GM23338 (cell line): ENCODE results near the gene NTM. TPM values are rescaled to one million over a fixed set of nuclear protein-coding genes. Genes with fewer than 3 reads are reported as not detected.

Experiments
- ATAC-seq: fragments of 200-7000 bp; cut with Tn5 transposase; 3 replicates; pipeline ENCODE4 v1.9.1; 2020
- DNase-seq: peaks from one replicate; pipeline ENCODE4 v3.0.0-alpha.2; 2015; ENCODE audit warnings: low spot score
- H2AFZ ChIP-seq: fragments of 200-600 bp; sonication (generic); 2 replicates; pipeline ENCODE4 v1.8.0; 2016; ENCODE audit warnings: antibody characterized with exemption, mild to moderate bottlenecking, moderate library complexity
- H3F3A ChIP-seq: fragments of 200-600 bp; sonication (generic); replicated peaks from 2 replicates; pipeline ENCODE4 v1.8.0; 2017; ENCODE audit warnings: antibody characterized with exemption, mixed run types, low read depth
- H3K27ac ChIP-seq: fragments of 200-600 bp; sonication (generic); 2 replicates; pipeline ENCODE4 v1.6.1; 2016; ENCODE audit warnings: low read depth
- H3K27me3 ChIP-seq: fragments of 200-600 bp; sonication (generic); 2 replicates; pipeline ENCODE4 v1.8.0; 2016; ENCODE audit warnings: mild to moderate bottlenecking, mixed run types, moderate library complexity; ENCODE audit not compliant: insufficient read depth
- H3K36me3 ChIP-seq: fragments of 200-600 bp; sonication (generic); 2 replicates; pipeline ENCODE4 v1.8.0; 2016; ENCODE audit warnings: mild to moderate bottlenecking; ENCODE audit not compliant: insufficient read depth
- H3K4me1 ChIP-seq: fragments of 200-600 bp; sonication (generic); 2 replicates; pipeline ENCODE4 v1.8.0; 2016; ENCODE audit warnings: mild to moderate bottlenecking, moderate library complexity; ENCODE audit not compliant: insufficient read depth
- H3K4me2 ChIP-seq: fragments of 200-600 bp; sonication (generic); 2 replicates; pipeline ENCODE4 v1.7.1; 2017; ENCODE audit warnings: mixed run types
- H3K4me3 ChIP-seq: fragments of 200-600 bp; sonication (generic); 2 replicates; pipeline ENCODE4 v1.6.1; 2016; ENCODE audit warnings: mixed run types
- H3K79me2 ChIP-seq: fragments of 200-600 bp; sonication (generic); replicated peaks from 2 replicates; pipeline ENCODE4 v1.8.0; 2017; ENCODE audit warnings: mild to moderate bottlenecking; ENCODE audit not compliant: insufficient read depth
- H3K9me2 ChIP-seq: fragments of 200-600 bp; sonication (generic); 2 replicates; pipeline ENCODE4 v1.8.0; 2017; ENCODE audit not compliant: insufficient read depth
- H4K20me1 ChIP-seq: fragments of 200-600 bp; sonication (generic); replicated peaks from 2 replicates; pipeline ENCODE4 v1.8.0; 2017; ENCODE audit warnings: mild to moderate bottlenecking; ENCODE audit not compliant: insufficient read depth
- H3K27ac Mint-ChIP-seq: 2 replicates; pipeline ENCODE4 v1.8.0; 2020; ENCODE audit warnings: inconsistent platforms, mild to moderate bottlenecking, moderate library complexity, mixed read lengths
- H3K27me3 Mint-ChIP-seq: 3 replicates; pipeline ENCODE4 v1.8.0; 2022; ENCODE audit warnings: low read depth, mild to moderate bottlenecking, moderate library complexity, mixed read lengths, inconsistent platforms; ENCODE audit not compliant: insufficient read depth, poor library complexity
- H3K36me3 Mint-ChIP-seq: 3 replicates; pipeline ENCODE4 v1.8.0; 2021; ENCODE audit warnings: low read depth, mild to moderate bottlenecking, inconsistent platforms, moderate library complexity, mixed read lengths
- H3K4me1 Mint-ChIP-seq: 3 replicates; pipeline ENCODE4 v1.8.0; 2020; ENCODE audit warnings: mild to moderate bottlenecking, inconsistent platforms, mixed read lengths
- H3K4me3 Mint-ChIP-seq: 3 replicates; pipeline ENCODE4 v1.8.0; 2021; ENCODE audit warnings: moderate library complexity, mild to moderate bottlenecking, inconsistent platforms, mixed read lengths
- H3K9me3 Mint-ChIP-seq: 3 replicates; pipeline ENCODE4 v1.8.0; 2020; ENCODE audit warnings: moderate library complexity, mild to moderate bottlenecking, inconsistent platforms, mixed read lengths
- CTCF ChIP-seq, 2 experiments: fragments of 200-600 bp in 1 of 2; sonication (generic) in 1 of 2; conservative IDR thresholded peaks; 2 replicates each; pipeline versions ENCODE4 v1.5.1 to v1.6.1; 2016 to 2017; ENCODE audit warnings: antibody characterized with exemption in 2 of 2, low read depth in 2 of 2, mild to moderate bottlenecking in 2 of 2, moderate library complexity in 1 of 2
- EZH2 ChIP-seq: fragments of 200-600 bp; sonication (generic); IDR thresholded peaks from one replicate; pipeline ENCODE4 v1.8.0; 2017; ENCODE audit warnings: antibody characterized with exemption, mild to moderate bottlenecking, low read depth; ENCODE audit not compliant: unreplicated experiment
- JUNB ChIP-seq: IDR thresholded peaks from one replicate; pipeline ENCODE4 v1.6.1; 2016; ENCODE audit warnings: antibody characterized with exemption; ENCODE audit not compliant: unreplicated experiment
- STAT1 ChIP-seq: IDR thresholded peaks from one replicate; pipeline ENCODE4 v1.6.1; 2016; ENCODE audit warnings: antibody characterized with exemption; ENCODE audit not compliant: unreplicated experiment
- polyA plus RNA-seq: library from polyadenylated mRNA; unstranded; fragments of >200 nt; fragmentation: Nextera tagmentation; extraction: Ambion mirVana; gene quantifications from 2 replicates; pipeline ENCODE4 v1.2.1, GENCODE V29; 2016
- total RNA-seq: library from RNA; depleted of rRNA; stranded (reverse); fragments of >200 nt; shearing (Covaris generic); gene quantifications from 2 replicates; pipeline ENCODE4 v1.2.3, GENCODE V29; 2014
- TF ChIP-seq, protein P1 (sequence below): IDR thresholded peaks from 2 replicates; pipeline ENCODE4 v1.6.1; 2016; ENCODE audit warnings: antibody characterized with exemption

NTM gene
- total and polyA plus RNA-seq, 2 experiments from 2014 or later, result 10.6 to 14.6 TPM

DNA sequence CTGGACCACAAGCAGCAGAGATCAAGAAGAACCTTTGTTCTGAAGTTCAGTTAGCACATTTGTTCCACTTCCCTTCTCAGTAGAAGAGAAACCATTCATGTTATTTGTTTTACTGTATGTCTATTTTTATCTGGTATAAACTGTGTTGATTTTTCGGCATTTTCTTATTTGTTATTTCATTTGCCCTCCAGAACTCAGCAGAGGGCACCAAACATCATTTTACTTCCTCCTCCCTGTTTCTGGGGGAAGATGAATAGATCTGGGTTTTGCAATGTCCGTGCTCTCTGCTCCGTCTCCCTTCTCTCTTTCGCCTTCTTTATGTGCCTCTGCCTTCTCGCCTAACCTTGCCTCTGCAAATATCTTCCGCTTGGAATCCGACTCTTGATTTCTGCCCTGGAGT, 366.9 kb downstream of the NTM start:
- Mint-ChIP-seq H3K36me3 (no peaks in the 10 kb centered on the region), H3K27ac (no peak overlapping the region), H3K4me3 (no peak overlapping the region), H3K4me1 (peaks cover 14% of the 10 kb centered on the region), H3K9me3 (no peaks in the 10 kb centered on the region), H3K27me3 (peaks cover 6% of the 10 kb centered on the region)
- Histone ChIP-seq H4K20me1 (no peaks in the 10 kb centered on the region), H3K4me2 (no peak overlapping the region), H3K27me3 (no peaks in the 10 kb centered on the region), H2AFZ (no peak overlapping the region), H3K9me2 (no peaks in the 10 kb centered on the region), H3F3A (no peaks in the 10 kb centered on the region), H3K4me1 (no peaks in the 10 kb centered on the region), H3K79me2 (no peaks in the 10 kb centered on the region), H3K27ac (no peak overlapping the region), H3K36me3 (no peaks in the 10 kb centered on the region), H3K4me3 (no peak overlapping the region)
- DNase-seq (peak; percentile 20), ATAC-seq (no peak)
- TF ChIP-seq EZH2, result no peak
- peak in 1 of 2 experiments; percentile 38; a peak in 2 of 4 replicates for TF ChIP-seq CTCF (conservative IDR thresholded peaks at IDR 0.05; ENCODE audit: low read depth in 2 of 2)
- TF ChIP-seq, protein P1, sequence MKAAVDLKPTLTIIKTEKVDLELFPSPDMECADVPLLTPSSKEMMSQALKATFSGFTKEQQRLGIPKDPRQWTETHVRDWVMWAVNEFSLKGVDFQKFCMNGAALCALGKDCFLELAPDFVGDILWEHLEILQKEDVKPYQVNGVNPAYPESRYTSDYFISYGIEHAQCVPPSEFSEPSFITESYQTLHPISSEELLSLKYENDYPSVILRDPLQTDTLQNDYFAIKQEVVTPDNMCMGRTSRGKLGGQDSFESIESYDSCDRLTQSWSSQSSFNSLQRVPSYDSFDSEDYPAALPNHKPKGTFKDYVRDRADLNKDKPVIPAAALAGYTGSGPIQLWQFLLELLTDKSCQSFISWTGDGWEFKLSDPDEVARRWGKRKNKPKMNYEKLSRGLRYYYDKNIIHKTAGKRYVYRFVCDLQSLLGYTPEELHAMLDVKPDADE, result no peak

GRCh38 chr11:131739243-131739882, 368.9 kb downstream of the NTM start:
- no peak overlapping the region for H3K27ac Mint-ChIP-seq
- Histone ChIP-seq H3K79me2 (no peaks in the 10 kb centered on the region), H3K4me2 (no peak overlapping the region), H3K36me3 (no peaks in the 10 kb centered on the region), H3K27ac (no peak overlapping the region), H3F3A (no peaks in the 10 kb centered on the region), H3K4me3 (no peak overlapping the region), H4K20me1 (no peaks in the 10 kb centered on the region), H3K27me3 (no peaks in the 10 kb centered on the region), H2AFZ (no peak overlapping the region; the same call in 1 of the 2 replicates), H3K9me2 (no peaks in the 10 kb centered on the region), H3K4me1 (no peaks in the 10 kb centered on the region)
- no peaks in the 10 kb centered on the region for H3K36me3 Mint-ChIP-seq
- peaks cover 5% of the 10 kb centered on the region for H3K27me3 Mint-ChIP-seq
- H3K4me1 Mint-ChIP-seq, result peaks cover 14% of the 10 kb centered on the region
- no peaks in the 10 kb centered on the region for H3K9me3 Mint-ChIP-seq
- H3K4me3 Mint-ChIP-seq, result no peak overlapping the region
- DNase-seq (peak; percentile 47), ATAC-seq (peak; percentile 77)
- TF ChIP-seq STAT1, result no peak
- no peak for TF ChIP-seq JUNB
- TF ChIP-seq CTCF (conservative IDR thresholded peaks at IDR 0.05; ENCODE audit: low read depth in 2 of 2), result 0 out of 4 replicates have a peak, but pooled peaks of 1 of the 2 experiments have one; percentile 10
